Mesenchymal stem cell (in vitro differentiated cells and primary cell): ENCODE results near the gene HSPB7.

Source experiments
- DNase-seq: peaks from one replicate; pipeline ENCODE4 v3.0.0-alpha.2; 2013
- H2AFZ ChIP-seq: one replicate; pipeline ENCODE4 v1.6.1; 2013; ENCODE audit warnings: low read depth, mild to moderate bottlenecking, control low read depth, inconsistent platforms, low read length, moderate library complexity
- H2AK5ac ChIP-seq: 2 replicates; pipeline ENCODE4 v1.6.1; 2013; ENCODE audit warnings: low read length, moderate library complexity, mild to moderate bottlenecking, inconsistent platforms; ENCODE audit not compliant: severe bottlenecking
- H2BK120ac ChIP-seq: one replicate; pipeline ENCODE4 v1.6.1; 2013; ENCODE audit warnings: low read depth, mild to moderate bottlenecking, inconsistent platforms, low read length, moderate library complexity
- H2BK12ac ChIP-seq, 2 experiments: one replicate each; pipeline ENCODE4 v1.6.1; 2013; ENCODE audit warnings: inconsistent platforms in 2 of 2, low read length in 2 of 2, mild to moderate bottlenecking in 2 of 2, moderate library complexity in 2 of 2, control low read depth in 1 of 2
- H2BK15ac ChIP-seq: one replicate; pipeline ENCODE4 v1.6.1; 2013; ENCODE audit warnings: mild to moderate bottlenecking, low read depth, inconsistent platforms; ENCODE audit not compliant: poor library complexity, severe bottlenecking
- H2BK5ac ChIP-seq: 2 replicates; pipeline ENCODE4 v1.6.1; 2013; ENCODE audit warnings: low read depth, mild to moderate bottlenecking, low read length, control low read depth, inconsistent platforms; ENCODE audit not compliant: poor library complexity, severe bottlenecking
- H3K14ac ChIP-seq, 2 experiments: one replicate each; pipeline ENCODE4 v1.6.1; 2013; ENCODE audit warnings: inconsistent platforms in 2 of 2, low read length in 2 of 2, control low read depth in 1 of 2, mild to moderate bottlenecking in 1 of 2, moderate library complexity in 1 of 2
- H3K18ac ChIP-seq, 2 experiments: one replicate each; pipeline ENCODE4 v1.6.1; 2013; ENCODE audit warnings: inconsistent platforms in 2 of 2, low read length in 2 of 2, control low read depth in 1 of 2, low read depth in 1 of 2, mild to moderate bottlenecking in 1 of 2
- H3K23ac ChIP-seq, 2 experiments: one replicate each; pipeline ENCODE4 v1.6.1; 2013; ENCODE audit warnings: inconsistent platforms in 2 of 2, low read length in 2 of 2, mild to moderate bottlenecking in 2 of 2, moderate library complexity in 2 of 2, control low read depth in 1 of 2
- H3K27ac ChIP-seq: 2 replicates; pipeline ENCODE4 v1.5.1; 2013; ENCODE audit warnings: mild to moderate bottlenecking, moderate library complexity, low read length, control low read depth, inconsistent platforms; ENCODE audit not compliant: poor library complexity, severe bottlenecking
- H3K27me3 ChIP-seq, 2 experiments: 2 replicates each; pipeline versions ENCODE4 v1.6.1 to v1.7.0; 2013; ENCODE audit warnings: low read length in 2 of 2, mild to moderate bottlenecking in 2 of 2, moderate library complexity in 2 of 2, control low read depth in 1 of 2, inconsistent platforms in 1 of 2; ENCODE audit not compliant: control insufficient read depth in 1 of 2, insufficient read depth in 1 of 2
- H3K36me3 ChIP-seq, 2 experiments: 2 replicates each; pipeline versions ENCODE4 v1.6.1 to v1.7.0; 2013; ENCODE audit warnings: low read length in 2 of 2, control low read depth in 1 of 2, inconsistent platforms in 1 of 2, low read depth in 1 of 2, mild to moderate bottlenecking in 1 of 2; ENCODE audit not compliant: insufficient read depth in 2 of 2, control insufficient read depth in 1 of 2
- H3K4ac ChIP-seq, 2 experiments: one replicate each; pipeline ENCODE4 v1.6.1; 2013; ENCODE audit warnings: inconsistent platforms in 2 of 2, low read length in 2 of 2, mild to moderate bottlenecking in 2 of 2, moderate library complexity in 2 of 2, control low read depth in 1 of 2, low read depth in 1 of 2
- H3K4me1 ChIP-seq: 2 replicates; pipeline ENCODE4 v1.6.1; 2013; ENCODE audit warnings: low read depth, low read length, control low read depth; ENCODE audit not compliant: control insufficient read depth, insufficient read depth
- H3K4me2 ChIP-seq: 2 replicates; pipeline ENCODE4 v1.6.1; 2013; ENCODE audit warnings: low read length, mild to moderate bottlenecking, inconsistent platforms; ENCODE audit not compliant: poor library complexity, severe bottlenecking
- H3K4me3 ChIP-seq, 2 experiments: 2 replicates each; pipeline versions ENCODE4 v1.5.1 to v1.7.0; 2013; ENCODE audit warnings: low read length in 2 of 2, mild to moderate bottlenecking in 2 of 2, control low read depth in 1 of 2, low read depth in 1 of 2; ENCODE audit not compliant: insufficient read depth in 1 of 2
- H3K79me1 ChIP-seq: replicated peaks from 2 replicates; pipeline ENCODE4 v1.6.1; 2013; ENCODE audit warnings: mild to moderate bottlenecking, control low read depth, low read length, inconsistent platforms; ENCODE audit not compliant: poor library complexity, severe bottlenecking
- H3K9ac ChIP-seq: 2 replicates; pipeline ENCODE4 v1.7.0; 2013; ENCODE audit warnings: mild to moderate bottlenecking, low read length, moderate library complexity
- H3K9me3 ChIP-seq: 2 replicates; pipeline ENCODE4 v1.7.0; 2013; ENCODE audit warnings: mild to moderate bottlenecking, low read length; ENCODE audit not compliant: control insufficient read depth
- H4K8ac ChIP-seq: one replicate; pipeline ENCODE4 v1.6.1; 2013; ENCODE audit warnings: inconsistent platforms, mild to moderate bottlenecking, low read length, moderate library complexity
- H4K91ac ChIP-seq: one replicate; pipeline ENCODE4 v1.6.1; 2013; ENCODE audit warnings: mild to moderate bottlenecking, low read length, inconsistent platforms
- WGBS: methylation state at CpG from one replicate; pipeline ENCODE4 v1.1.7; 2013; ENCODE audit warnings: mixed read lengths; 5-methylcytosine and 5-hydroxymethylcytosine counted together

HSPB7 gene

GRCh38 chr1:15970911-15971310 lies 46.9 kb downstream of the HSPB7 start:
- Histone ChIP-seq H3K36me3 (peaks cover 30 to 55% of the 10 kb centered on the region in 2 experiments), H3K23ac (no peak overlapping the region), H4K8ac (no peak overlapping the region)

GRCh38 chr1:15969321-15969880 lies 48.4 kb downstream of the HSPB7 start:
- Histone ChIP-seq H2BK15ac (no peak overlapping the region), H2BK5ac (no peak overlapping the region), H3K18ac (no peak overlapping the region), H3K23ac (no peak overlapping the region), H4K8ac (no peak overlapping the region), H3K4me2 (no peak overlapping the region), H3K79me1 (peaks cover 23% of the 10 kb centered on the region), H3K27ac (no peak overlapping the region), H3K9ac (no peak overlapping the region), H3K4me3 (no peak overlapping the region), H2BK120ac (no peak overlapping the region), H3K4me1 (peaks cover 13% of the 10 kb centered on the region), H3K27me3 (no peaks in the 10 kb centered on the region), H2BK12ac (no peak overlapping the region), H2AK5ac (no peak overlapping the region), H2AFZ (no peak overlapping the region), H3K9me3 (peaks cover 8% of the 10 kb centered on the region), H3K36me3 (peaks cover 29 to 55% of the 10 kb centered on the region in 2 experiments), H3K14ac (no peak overlapping the region), H3K4ac (no peak overlapping the region), H4K91ac (no peak overlapping the region)
- 97% methylated on average over 13 of the region's 13 CpGs for WGBS
- no peak for DNase-seq

More at GRCh38 chr1:15970911-15971310, 46.9 kb downstream of the HSPB7 start:
- Histone ChIP-seq H4K91ac (no peak overlapping the region), H3K9ac (no peak overlapping the region), H3K4me3 (no peak overlapping the region), H3K4me1 (peaks cover 12% of the 10 kb centered on the region), H3K4me2 (no peak overlapping the region), H3K79me1 (peaks cover 23% of the 10 kb centered on the region), H2BK5ac (no peak overlapping the region), H3K9me3 (peaks cover 8% of the 10 kb centered on the region), H2BK12ac (no peak overlapping the region), H2AK5ac (no peak overlapping the region), H2BK120ac (no peak overlapping the region), H3K18ac (no peak overlapping the region), H2AFZ (no peak overlapping the region), H3K27me3 (no peaks in the 10 kb centered on the region), H3K4ac (no peak overlapping the region), H3K27ac (no peak overlapping the region), H3K14ac (no peak overlapping the region), H2BK15ac (no peak overlapping the region)
- DNase-seq: no peak

- no peak overlapping the region for H3K4ac ChIP-seq
- H3K79me1 ChIP-seq: peaks cover 23% of the 10 kb centered on the region
- no peak overlapping the region for H3K18ac ChIP-seq
- no peak overlapping the region for H2BK5ac ChIP-seq
- no peak overlapping the region for H3K9ac ChIP-seq
- no peak overlapping the region for H3K4me3 ChIP-seq
- H3K27me3 ChIP-seq: no peaks in the 10 kb centered on the region
- peaks cover 16% of the 10 kb centered on the region for H3K4me1 ChIP-seq
- H2AK5ac ChIP-seq: no peak overlapping the region
- H4K8ac ChIP-seq: no peak overlapping the region
- H2BK120ac ChIP-seq: no peak overlapping the region
- DNase-seq: no peak
- H2BK12ac ChIP-seq: no peak overlapping the region
- 97% methylated on average over 5 of the region's 5 CpGs for WGBS
- no peak overlapping the region for H4K91ac ChIP-seq
- no peak overlapping the region for H3K23ac ChIP-seq
- no peak overlapping the region for H2AFZ ChIP-seq
- peaks cover 8% of the 10 kb centered on the region for H3K9me3 ChIP-seq
- no peak overlapping the region for H3K27ac ChIP-seq
- H3K14ac ChIP-seq: no peak overlapping the region
- no peak overlapping the region for H3K4me2 ChIP-seq
- H2BK15ac ChIP-seq: no peak overlapping the region
- H3K36me3 ChIP-seq: peaks cover 30 to 50% of the 10 kb centered on the region in 2 experiments
Observed at GRCh38 chr1:15968172-15968571, 49.7 kb downstream of the HSPB7 start.

GRCh38 chr1:15966956-15967344 lies 50.9 kb downstream of the HSPB7 start:
- Histone ChIP-seq H3K4me2 (no peak overlapping the region), H2AK5ac (peak overlapping the region; percentile 87), H3K14ac (no peak overlapping the region), H4K8ac (no peak overlapping the region), H2BK5ac (no peak overlapping the region), H2AFZ (no peak overlapping the region), H2BK15ac (no peak overlapping the region), H3K79me1 (peaks cover 23% of the 10 kb centered on the region), H3K4me3 (no peak overlapping the region), H3K9me3 (peaks cover 6% of the 10 kb centered on the region), H3K4ac (no peak overlapping the region), H3K27me3 (no peaks in the 10 kb centered on the region), H3K4me1 (peaks cover 18% of the 10 kb centered on the region), H3K36me3 (peaks cover 28 to 38% of the 10 kb centered on the region in 2 experiments), H4K91ac (no peak overlapping the region), H2BK120ac (no peak overlapping the region), H2BK12ac (no peak overlapping the region), H3K27ac (no peak overlapping the region), H3K9ac (peak overlapping the region; percentile 79), H3K18ac (no peak overlapping the region), H3K23ac (no peak overlapping the region)
- 100% methylated on average over 2 of the region's 6 CpGs for WGBS
- DNase-seq: no peak
